Astrocyte (in vitro differentiated cells and primary cell): Measurements from ENCODE around the gene ACKR2. TPM values are rescaled to one million over a fixed set of nuclear protein-coding genes. Genes with fewer than 3 reads are reported as not detected.

Experiments used
- DNase-seq: peaks from one replicate; pipeline ENCODE4 v3.0.0-alpha.2; 2010; ENCODE audit warnings: low read depth
- FAIRE-seq: peaks from 2 replicates; lab custom pipeline; 2011; peaks lifted over from hg19 to GRCh38; lab: Jason Lieb, UNC
- H2AFZ ChIP-seq: 2 replicates; pipeline ENCODE4 v1.6.0; 2012; ENCODE audit warnings: low read depth, low read length, inconsistent platforms
- H3K27ac ChIP-seq: 2 replicates; pipeline ENCODE4 v1.5.1; 2011; ENCODE audit warnings: low read depth, low read length, inconsistent platforms
- H3K27me3 ChIP-seq: 2 replicates; pipeline ENCODE4 v1.6.0; 2011; ENCODE audit warnings: low read length, inconsistent platforms; ENCODE audit not compliant: insufficient read depth
- H3K36me3 ChIP-seq: 2 replicates; pipeline ENCODE4 v1.5.1; 2011; ENCODE audit warnings: low read length, inconsistent platforms; ENCODE audit not compliant: insufficient read depth
- H3K4me1 ChIP-seq: 2 replicates; pipeline ENCODE4 v1.5.1; 2011; ENCODE audit warnings: low read length, inconsistent platforms; ENCODE audit not compliant: insufficient read depth
- H3K4me2 ChIP-seq: 2 replicates; pipeline ENCODE4 v1.6.0; 2012; ENCODE audit warnings: low read length, inconsistent platforms
- H3K4me3 ChIP-seq: 2 replicates; pipeline ENCODE4 v1.5.1; 2011; ENCODE audit warnings: low read depth, mild to moderate bottlenecking, low read length, inconsistent platforms; ENCODE audit not compliant: insufficient read depth
- H3K79me2 ChIP-seq: 2 replicates; pipeline ENCODE4 v1.6.0; 2012; ENCODE audit warnings: mild to moderate bottlenecking, low read length, inconsistent platforms; ENCODE audit not compliant: insufficient read depth
- H3K9ac ChIP-seq: 2 replicates; pipeline ENCODE4 v1.6.0; 2012; ENCODE audit warnings: mild to moderate bottlenecking, low read length, inconsistent platforms
- H3K9me3 ChIP-seq: 2 replicates; pipeline ENCODE4 v1.5.1; 2012; ENCODE audit warnings: low read depth, mild to moderate bottlenecking, low read length, inconsistent platforms; ENCODE audit not compliant: insufficient read depth
- H4K20me1 ChIP-seq: 2 replicates; pipeline ENCODE4 v1.6.0; 2012; ENCODE audit warnings: low read length, inconsistent platforms; ENCODE audit not compliant: insufficient read depth
- H3K27ac Mint-ChIP-seq: one replicate; pipeline ENCODE4 v1.8.0; 2021; ENCODE audit warnings: mild to moderate bottlenecking, mixed read lengths; ENCODE audit not compliant: unreplicated experiment
- H3K27me3 Mint-ChIP-seq: one replicate; pipeline ENCODE4 v1.8.0; 2021; ENCODE audit warnings: low read depth, mixed read lengths; ENCODE audit not compliant: unreplicated experiment
- H3K36me3 Mint-ChIP-seq: one replicate; pipeline ENCODE4 v1.8.0; 2021; ENCODE audit warnings: low read depth, mixed read lengths; ENCODE audit not compliant: unreplicated experiment
- H3K4me1 Mint-ChIP-seq: one replicate; pipeline ENCODE4 v1.8.0; 2021; ENCODE audit warnings: low read depth, mixed read lengths; ENCODE audit not compliant: unreplicated experiment
- H3K4me3 Mint-ChIP-seq: one replicate; pipeline ENCODE4 v1.8.0; 2021; ENCODE audit warnings: mild to moderate bottlenecking, moderate library complexity, mixed read lengths; ENCODE audit not compliant: unreplicated experiment
- H3K9me3 Mint-ChIP-seq: one replicate; pipeline ENCODE4 v1.8.0; 2021; ENCODE audit warnings: mild to moderate bottlenecking, mixed read lengths; ENCODE audit not compliant: unreplicated experiment
- EZH2 ChIP-seq: IDR thresholded peaks from 2 replicates; pipeline ENCODE4 v1.6.1; 2012; ENCODE audit warnings: mild to moderate bottlenecking, low read length, inconsistent platforms; ENCODE audit not compliant: insufficient read depth
- total RNA-seq: library from RNA; stranded (reverse); gene quantifications from 2 replicates; pipeline ENCODE4 v1.2.1, GENCODE V29; 2021
- TF ChIP-seq, protein P1 (sequence below): IDR thresholded peaks from 2 replicates; pipeline ENCODE4 v1.5.1; 2011; ENCODE audit warnings: low read depth, mild to moderate bottlenecking, inconsistent platforms, low read length, moderate library complexity; ENCODE audit not compliant: insufficient read depth

Gene ACKR2
- total RNA-seq, 1 donor from 2014 or later: 1.7 TPM

- H3K9me3 Mint-ChIP-seq: peaks cover 3% of the 10 kb centered on the region
- H3K4me1 ChIP-seq: no peaks in the 10 kb centered on the region
- DNase-seq (no peak), FAIRE-seq (no peak)
- H3K27ac Mint-ChIP-seq: no peak overlapping the region
- no peaks in the 10 kb centered on the region for H3K79me2 ChIP-seq
- no peak overlapping the region for H3K4me3 ChIP-seq
- TF ChIP-seq, protein P1, sequence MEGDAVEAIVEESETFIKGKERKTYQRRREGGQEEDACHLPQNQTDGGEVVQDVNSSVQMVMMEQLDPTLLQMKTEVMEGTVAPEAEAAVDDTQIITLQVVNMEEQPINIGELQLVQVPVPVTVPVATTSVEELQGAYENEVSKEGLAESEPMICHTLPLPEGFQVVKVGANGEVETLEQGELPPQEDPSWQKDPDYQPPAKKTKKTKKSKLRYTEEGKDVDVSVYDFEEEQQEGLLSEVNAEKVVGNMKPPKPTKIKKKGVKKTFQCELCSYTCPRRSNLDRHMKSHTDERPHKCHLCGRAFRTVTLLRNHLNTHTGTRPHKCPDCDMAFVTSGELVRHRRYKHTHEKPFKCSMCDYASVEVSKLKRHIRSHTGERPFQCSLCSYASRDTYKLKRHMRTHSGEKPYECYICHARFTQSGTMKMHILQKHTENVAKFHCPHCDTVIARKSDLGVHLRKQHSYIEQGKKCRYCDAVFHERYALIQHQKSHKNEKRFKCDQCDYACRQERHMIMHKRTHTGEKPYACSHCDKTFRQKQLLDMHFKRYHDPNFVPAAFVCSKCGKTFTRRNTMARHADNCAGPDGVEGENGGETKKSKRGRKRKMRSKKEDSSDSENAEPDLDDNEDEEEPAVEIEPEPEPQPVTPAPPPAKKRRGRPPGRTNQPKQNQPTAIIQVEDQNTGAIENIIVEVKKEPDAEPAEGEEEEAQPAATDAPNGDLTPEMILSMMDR: no peak
- no peak for TF ChIP-seq EZH2
- H3K9ac ChIP-seq: no peak overlapping the region
- peaks cover 2% of the 10 kb centered on the region for H3K27me3 Mint-ChIP-seq
- H4K20me1 ChIP-seq: no peaks in the 10 kb centered on the region
- no peaks in the 10 kb centered on the region for H3K9me3 ChIP-seq
- no peaks in the 10 kb centered on the region for H3K4me1 Mint-ChIP-seq
- no peak overlapping the region for H3K4me3 Mint-ChIP-seq
- H3K27ac ChIP-seq: no peak overlapping the region
- H3K36me3 ChIP-seq: no peaks in the 10 kb centered on the region
- H3K27me3 ChIP-seq: peaks cover 8% of the 10 kb centered on the region
- H3K36me3 Mint-ChIP-seq: peaks cover 2% of the 10 kb centered on the region
- H2AFZ ChIP-seq: no peak overlapping the region
- H3K4me2 ChIP-seq: no peak overlapping the region
These were observed 91.8 kb downstream of the ACKR2 start for GRCh38 chr3:42901073-42901415.

DNA sequence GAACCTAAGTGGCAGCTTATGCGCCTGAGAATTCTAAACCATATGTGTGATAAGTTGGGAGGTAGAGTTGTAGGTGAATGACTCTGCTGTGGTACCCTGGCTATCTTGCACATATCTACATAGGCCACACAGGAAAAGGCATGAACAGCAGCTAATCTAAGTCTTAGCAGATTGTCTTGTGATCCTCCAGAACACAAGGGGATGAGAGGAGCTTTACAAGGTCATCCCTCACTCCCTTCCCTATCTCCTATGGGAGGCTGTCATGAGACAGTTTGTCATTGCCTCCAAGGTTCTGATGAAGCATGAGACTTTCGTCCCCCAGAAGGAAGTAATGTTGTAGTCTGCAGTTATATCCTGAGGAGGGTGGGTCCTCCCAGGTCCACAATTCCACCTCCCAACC is 93.0 kb downstream of the ACKR2 start:
- peaks cover 5% of the 10 kb centered on the region for H3K9me3 Mint-ChIP-seq
- FAIRE-seq (no peak), DNase-seq (no peak)
- TF ChIP-seq EZH2: no peak
- TF ChIP-seq, protein P1: no peak
- H3K4me3 Mint-ChIP-seq: no peak overlapping the region
- Histone ChIP-seq H3K79me2 (no peaks in the 10 kb centered on the region), H3K4me2 (no peak overlapping the region), H3K27ac (no peak overlapping the region), H3K27me3 (peaks cover 8% of the 10 kb centered on the region), H3K4me1 (no peaks in the 10 kb centered on the region), H3K4me3 (no peak overlapping the region), H3K9me3 (no peaks in the 10 kb centered on the region), H2AFZ (no peak overlapping the region), H3K36me3 (no peaks in the 10 kb centered on the region), H4K20me1 (no peaks in the 10 kb centered on the region), H3K9ac (no peak overlapping the region)
- H3K27me3 Mint-ChIP-seq: peaks cover 4% of the 10 kb centered on the region
- H3K27ac Mint-ChIP-seq: no peak overlapping the region
- peaks cover 2% of the 10 kb centered on the region for H3K36me3 Mint-ChIP-seq
- H3K4me1 Mint-ChIP-seq: no peaks in the 10 kb centered on the region

DNA sequence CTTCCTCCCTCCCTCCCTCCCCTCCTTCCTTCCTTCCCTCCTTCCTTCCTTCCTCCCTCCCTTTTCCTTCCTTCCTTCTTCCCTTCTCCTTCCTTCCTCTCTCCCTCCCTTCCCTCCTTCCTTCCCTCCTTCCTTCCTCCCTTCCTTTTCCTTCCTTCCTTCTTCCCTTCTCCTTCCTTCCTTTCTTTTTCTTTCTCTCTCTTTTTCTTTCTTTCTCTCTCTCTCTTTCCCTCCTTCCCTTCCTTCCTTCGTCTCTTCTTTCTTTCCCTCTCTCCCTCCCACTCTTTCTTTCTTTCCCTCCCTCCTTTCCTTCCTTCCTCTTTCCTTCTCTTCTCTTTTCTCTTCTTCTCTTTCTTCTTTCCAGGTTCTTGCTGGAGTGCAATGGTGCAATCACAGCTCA is 94.8 kb downstream of the ACKR2 start:
- no peaks in the 10 kb centered on the region for H3K79me2 ChIP-seq
- H2AFZ ChIP-seq: no peak overlapping the region
- no peak overlapping the region for H3K27ac ChIP-seq
- H3K36me3 Mint-ChIP-seq: peaks cover 2% of the 10 kb centered on the region
- H3K27me3 ChIP-seq: peaks cover 8% of the 10 kb centered on the region
- no peak overlapping the region for H3K9ac ChIP-seq
- no peak for FAIRE-seq
- no peaks in the 10 kb centered on the region for H3K9me3 ChIP-seq
- TF ChIP-seq EZH2: no peak
- TF ChIP-seq, protein P1: no peak
- H3K36me3 ChIP-seq: no peaks in the 10 kb centered on the region
- no peak overlapping the region for H3K4me3 ChIP-seq
- no peak overlapping the region for H3K27ac Mint-ChIP-seq
- peaks cover 5% of the 10 kb centered on the region for H3K9me3 Mint-ChIP-seq
- no peaks in the 10 kb centered on the region for H4K20me1 ChIP-seq
- H3K4me3 Mint-ChIP-seq: no peak overlapping the region
- DNase-seq: no peak
- H3K4me1 Mint-ChIP-seq: no peaks in the 10 kb centered on the region
- no peak overlapping the region for H3K4me2 ChIP-seq
- peaks cover 11% of the 10 kb centered on the region for H3K27me3 Mint-ChIP-seq
- H3K4me1 ChIP-seq: no peaks in the 10 kb centered on the region
